Caki2 (cell line): ENCODE data around the gene TULP4. TPM values are rescaled to one million over a fixed set of nuclear protein-coding genes. Genes with fewer than 3 reads are reported as not detected.
"Not testable (repeated sequence)": the region's sequence is repeated elsewhere in the genome, so short reads cannot be mapped to it uniquely, and the experiment has no call there.

Experiments
- DNase-seq: peaks from one replicate; pipeline ENCODE4 v3.0.0-alpha.2; 2015; ENCODE audit warnings: low read depth
- in situ Hi-C: cut with HindIII; loops from 2 replicates; pipeline ENCODE4 v1.10.0; 2016; ENCODE audit warnings: low sequenced_read_pairs, low pct_unique_long_range_greater_than_20kb, mixed read lengths
- total RNA-seq: library from RNA; depleted of rRNA; stranded (reverse); fragments of >200 nt; shearing (Covaris generic); gene quantifications from 2 replicates; pipeline ENCODE4 v1.2.3, GENCODE V29; 2014; ENCODE audit warnings: low replicate concordance

Gene TULP4
- total RNA-seq, 1 experiment from 2014 or later = 36.0 TPM

DNA sequence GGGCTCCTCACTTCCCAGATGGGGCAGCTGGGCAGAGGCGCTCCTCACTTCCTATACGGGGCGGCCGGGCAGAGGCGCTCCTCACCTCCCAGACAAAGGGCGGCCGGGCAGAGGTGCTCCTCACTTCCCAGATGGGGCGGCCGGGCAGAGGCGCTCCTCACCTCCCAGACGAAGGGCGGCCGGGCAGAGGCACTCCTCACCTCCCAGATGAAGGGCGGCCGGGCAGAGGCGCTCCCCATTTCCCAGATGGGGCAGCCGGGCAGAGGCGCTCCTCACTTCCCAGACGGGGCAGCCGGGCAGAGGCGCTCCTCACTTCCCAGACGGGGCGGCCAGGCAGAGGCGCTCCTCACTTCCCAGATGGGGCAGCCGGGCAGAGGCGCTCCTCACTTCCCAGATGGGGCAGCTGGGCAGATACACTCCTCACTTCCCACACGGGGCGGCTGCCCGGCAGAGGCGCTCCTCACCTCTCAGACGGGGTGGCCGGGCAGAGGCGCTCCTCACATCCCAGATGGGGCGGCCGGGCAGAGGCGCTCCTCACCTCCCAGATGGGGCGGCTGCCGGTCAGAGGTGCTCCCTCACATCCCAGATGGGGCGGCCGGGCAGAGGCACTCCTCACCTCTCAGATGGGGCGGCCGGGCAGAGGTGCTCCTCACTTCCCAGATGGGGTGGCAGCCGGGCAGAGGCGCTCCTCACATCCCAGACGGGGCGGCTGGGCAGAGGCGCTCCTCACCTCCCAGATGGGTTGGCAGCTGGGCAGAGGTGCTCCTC, 36.7 kb downstream of the TULP4 start:
- in situ Hi-C loops, DNase-seq: not testable (repeated sequence)

DNA sequence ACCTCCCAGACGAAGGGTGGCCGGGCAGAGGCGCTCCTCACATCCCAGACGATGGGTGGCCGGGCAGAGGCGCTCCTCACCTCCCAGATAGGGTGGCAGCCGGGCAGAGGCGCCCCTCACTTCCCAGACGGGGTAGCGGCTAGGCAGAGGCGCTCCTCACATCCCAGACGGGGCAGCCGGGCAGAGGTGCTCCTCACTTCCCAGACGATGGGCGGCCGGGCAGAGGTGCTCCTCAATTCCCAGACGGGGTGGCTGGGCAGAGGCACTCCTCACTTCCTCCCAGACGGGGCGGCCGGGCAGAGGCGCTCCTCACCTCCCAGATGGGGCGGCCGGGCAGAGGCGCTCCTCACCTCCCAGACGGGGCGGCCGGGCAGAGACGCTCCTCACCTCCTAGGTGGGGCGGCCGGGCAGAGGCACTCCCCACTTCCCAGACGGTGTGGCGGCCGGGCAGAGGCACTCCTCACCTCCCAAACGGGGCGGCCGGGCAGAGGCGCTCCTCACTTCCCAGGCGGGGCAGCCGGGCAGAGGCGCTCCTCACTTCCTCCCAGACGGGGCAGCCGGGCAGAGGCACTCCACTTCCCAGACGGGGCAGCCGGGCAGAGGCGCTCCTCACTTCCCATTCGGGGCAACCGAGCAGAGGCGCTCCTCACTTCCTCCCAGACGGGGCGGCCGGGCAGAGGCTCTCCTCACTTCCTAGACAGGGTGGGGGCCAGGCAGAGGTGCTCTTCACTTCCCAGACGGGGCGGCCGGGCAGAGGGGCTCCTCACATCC, 37.4 kb downstream of the TULP4 start:
- in situ Hi-C loops, DNase-seq: not testable (repeated sequence)

DNA sequence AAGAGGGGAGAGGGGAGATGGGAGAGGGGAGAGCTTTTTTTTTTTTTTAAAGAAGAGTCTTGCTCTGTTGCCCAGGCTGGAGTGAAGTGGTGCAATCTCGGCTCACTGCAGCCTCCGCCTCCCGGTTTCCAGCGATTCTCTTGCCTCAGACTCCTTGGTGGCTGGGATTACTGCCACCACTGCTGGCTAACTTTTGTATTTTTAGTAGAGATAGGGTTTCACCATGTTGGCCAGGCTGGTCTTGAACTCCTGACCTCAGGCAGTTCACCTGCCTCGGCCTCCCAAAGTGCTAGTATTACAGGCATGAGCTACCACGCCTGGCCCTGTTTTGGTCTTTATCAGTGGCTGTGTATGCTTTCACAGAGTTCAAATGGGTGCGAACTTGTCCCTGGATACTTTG, 38.5 kb downstream of the TULP4 start:
- in situ Hi-C loops, DNase-seq: not testable (repeated sequence)

DNA sequence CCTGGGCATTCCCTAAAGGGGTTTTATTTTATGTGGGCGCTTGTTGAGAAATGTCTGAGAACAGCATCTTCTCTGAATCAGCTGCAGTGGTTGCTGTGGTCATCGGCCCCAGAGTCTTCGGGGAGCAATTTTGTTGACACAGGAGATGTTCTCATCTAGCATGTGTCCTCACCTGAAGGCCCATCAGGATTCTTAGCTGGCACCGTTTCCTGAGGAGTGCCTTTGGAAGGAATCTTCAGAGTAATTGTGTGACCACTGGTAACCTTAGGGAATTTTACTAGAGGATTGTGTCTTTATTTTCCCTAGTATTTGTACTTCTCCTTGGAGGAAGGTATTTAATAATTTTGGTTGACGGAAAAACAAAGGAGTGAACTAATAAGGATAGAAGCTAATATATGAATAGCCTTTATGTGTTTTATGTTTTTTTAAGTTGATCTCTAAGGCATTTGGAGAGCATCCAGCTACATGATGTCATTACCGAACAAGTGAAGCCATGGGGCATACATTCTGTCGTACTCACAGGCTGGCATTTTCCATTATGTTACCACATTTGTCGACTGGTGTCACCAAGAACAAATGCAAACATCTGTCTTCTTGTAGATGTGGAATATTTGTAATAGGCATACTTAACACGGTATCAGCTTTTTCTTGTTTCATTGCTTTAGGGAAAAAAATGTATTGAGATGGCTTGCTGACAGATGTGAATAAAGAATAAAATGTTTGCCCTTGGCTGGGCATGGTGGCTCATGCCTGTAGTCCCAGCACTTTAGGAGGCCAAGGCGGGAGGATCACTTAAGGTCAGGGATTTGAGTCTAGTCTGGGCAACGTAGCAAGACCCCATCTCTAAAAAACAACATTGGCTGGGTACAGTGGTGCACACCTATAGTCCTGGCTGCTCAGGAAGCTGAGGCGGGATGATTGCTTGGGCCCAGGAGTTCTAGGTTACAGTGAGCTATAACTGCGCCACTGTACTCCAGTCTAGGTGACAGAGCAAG, 41.9 kb downstream of the TULP4 start:
- DNase-seq = peak; percentile 29
- in situ Hi-C loops = no loop called here

DNA sequence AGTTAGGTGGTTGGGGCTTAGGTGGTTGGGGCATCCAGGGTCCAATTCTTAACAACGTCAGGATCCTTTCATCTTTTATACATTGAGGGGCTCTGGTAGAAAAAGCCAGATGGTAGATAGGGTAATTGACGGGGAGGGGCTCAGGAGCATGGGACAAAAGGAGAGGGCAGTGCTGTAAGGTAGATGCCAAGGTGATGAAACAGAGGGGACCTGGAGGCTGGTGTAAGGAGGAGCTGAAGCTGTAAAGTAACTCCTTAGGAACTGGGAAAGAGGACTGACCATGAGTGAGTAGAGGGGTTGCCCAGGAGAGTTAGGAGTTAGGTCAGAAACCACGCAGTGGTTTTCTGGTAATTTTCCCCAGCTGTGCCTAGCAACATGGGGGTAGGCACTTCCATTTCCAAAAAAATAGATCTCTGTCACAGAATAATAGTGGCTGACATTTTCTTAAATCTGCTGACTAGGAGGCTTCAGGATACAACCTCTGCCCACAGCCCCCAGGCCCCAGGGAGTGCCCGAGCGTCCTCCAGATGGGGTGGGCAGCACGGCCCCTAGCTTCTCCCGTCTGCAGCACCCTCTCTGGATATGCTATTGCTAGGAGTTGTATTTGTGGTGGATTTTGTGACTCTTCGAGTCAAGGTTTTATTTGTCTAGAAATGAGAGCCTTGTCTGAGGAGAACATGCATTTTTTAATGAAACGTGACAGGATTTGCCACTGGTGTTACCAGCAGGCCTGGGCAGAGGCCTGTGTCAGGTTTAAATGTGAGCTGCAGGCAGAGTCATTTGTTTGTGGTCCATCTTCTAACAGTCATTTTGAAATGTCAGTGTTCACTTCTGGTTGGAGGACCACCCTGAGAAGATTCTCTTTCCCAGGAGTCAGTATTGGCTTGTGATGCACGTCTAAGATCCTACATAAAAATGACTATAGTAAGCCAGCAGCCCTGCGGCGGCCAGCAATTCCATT, 44.6 kb downstream of the TULP4 start:
- no peak for DNase-seq
- in situ Hi-C loops = no loop called here

DNA sequence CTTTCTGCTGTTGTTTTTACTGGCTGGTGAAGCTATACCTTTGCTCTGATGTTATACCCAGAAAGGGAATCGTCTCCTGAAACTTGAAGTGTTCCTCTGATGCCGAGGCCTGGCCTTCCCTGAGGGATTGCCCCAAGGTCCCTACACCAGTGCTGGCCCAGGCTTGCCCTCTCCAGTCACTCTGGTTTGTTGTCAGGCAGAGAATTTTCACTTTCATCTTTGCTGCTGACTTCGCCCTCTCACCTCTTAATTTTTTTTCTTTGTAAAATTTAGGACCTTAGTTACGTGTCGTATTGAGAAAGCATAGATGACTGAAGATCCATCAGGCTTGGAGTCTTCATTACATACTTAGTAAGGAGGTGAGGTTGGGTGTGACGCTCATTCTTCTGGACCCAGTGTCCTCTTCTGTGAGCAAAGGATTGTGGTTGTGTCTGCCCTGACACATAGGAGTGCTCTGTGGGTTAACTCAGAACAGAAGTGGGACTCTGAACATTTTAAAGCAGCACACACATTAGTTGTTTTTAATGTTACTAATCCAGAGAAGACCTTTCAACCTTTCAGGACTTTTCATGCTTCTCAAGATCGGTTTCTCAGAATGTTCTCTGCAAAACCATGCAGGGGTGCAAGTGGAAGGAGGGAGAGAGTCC, 45.4 kb downstream of the TULP4 start:
- DNase-seq = no peak
- in situ Hi-C loops = no loop called here

DNA sequence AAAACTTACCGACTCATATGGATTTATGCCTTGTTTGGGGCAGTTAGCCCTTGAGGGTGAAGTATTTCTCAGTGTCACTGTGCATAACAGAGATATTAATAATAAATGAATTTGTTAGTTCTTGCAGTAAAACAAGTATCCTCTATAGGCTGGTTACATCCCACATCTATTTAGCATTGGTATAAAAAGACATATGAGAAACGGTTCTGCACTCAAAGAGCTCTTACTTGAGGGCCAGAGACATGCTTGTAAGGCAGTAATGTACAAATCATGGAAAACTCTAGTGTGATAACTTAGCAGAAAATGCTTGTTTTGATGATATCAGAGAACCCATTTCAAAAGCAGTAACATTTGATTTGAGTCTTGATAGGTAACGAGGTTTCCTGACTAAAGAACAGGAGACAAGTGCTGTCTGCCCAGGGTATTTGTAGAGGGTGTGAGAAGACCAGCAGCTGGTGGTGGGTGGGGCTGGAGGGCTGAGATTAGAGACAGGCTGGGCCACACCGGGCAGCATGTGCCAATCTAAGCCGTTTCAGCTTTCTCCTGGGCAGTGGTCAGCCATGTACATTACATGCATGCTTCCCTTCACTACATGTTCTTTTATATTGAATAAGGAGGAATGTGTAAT, 46.3 kb downstream of the TULP4 start:
- no peak for DNase-seq
- in situ Hi-C loops = no loop called here

DNA sequence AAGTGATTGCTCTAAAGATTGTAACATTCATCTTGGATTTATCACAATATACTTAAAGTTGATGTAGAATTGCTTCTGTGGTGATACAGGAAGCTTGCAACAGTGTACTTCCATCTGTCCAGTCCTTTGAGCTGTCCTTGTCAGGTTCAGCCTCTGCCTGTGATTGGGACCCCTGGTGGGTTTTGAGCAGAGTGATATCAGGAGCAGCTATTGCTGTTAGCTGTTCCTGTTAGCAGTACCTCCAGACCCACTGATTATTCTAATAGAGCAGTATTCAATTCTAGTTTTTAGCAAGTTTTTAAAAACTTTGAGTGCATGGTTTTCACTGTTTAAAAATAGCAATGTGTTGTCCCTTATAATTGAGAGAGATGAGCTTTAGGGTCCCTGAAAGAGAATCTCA, 48.8 kb downstream of the TULP4 start:
- no peak for DNase-seq
- in situ Hi-C loops = no loop called here

DNA sequence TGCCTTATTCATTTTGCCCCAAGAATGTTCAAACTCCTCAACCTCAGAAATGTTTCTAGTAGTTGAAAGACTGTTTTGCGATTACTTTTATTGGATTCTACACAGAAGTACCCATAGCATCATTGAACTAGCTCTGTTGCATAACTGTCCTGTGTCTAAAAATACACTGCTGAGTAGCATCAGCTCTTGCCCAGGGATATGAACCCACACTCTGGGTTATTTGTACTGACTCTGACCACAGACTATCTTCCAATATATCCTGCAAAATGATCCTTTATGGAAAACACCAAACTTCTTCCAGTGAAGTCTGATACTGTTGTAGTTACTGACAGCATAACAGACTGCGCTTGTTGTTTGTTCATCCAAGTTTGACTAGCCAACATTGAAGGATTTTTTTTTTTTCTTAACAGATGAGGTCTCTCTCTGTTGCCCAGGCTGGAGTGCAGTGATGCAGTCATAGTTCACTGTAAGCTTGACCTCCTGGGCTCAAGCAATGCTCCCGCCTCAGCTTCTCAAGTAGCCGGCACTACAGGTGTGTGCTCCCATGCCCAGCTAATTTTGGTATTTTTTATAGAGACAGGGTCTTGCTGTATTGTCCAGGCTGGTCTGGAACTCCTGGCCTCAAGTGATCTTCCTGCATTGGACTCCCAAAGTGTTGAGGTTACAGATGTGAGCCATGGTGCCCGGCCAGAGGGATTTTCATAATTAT, 49.9 kb downstream of the TULP4 start:
- in situ Hi-C loops = no loop called here
- DNase-seq = no peak

DNA sequence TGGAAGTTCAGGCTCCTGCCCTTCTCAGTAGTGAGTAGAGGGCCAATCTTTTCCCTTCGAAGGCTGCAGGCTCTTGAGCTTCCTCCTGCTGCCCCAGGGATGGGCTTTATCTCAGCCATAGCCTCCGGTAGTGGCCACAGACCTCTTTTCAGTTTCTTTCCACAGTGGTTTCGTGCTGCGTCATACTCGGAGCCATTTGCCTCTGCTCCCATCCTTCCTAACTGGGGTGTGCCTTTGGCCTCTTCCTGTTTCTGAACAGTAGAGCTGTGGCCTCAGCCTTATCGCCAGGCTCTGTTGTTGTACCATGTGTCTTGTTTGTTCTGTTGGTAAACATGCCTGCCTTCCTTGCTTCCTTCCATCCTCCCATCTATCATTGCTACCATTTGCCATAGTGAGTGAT, 54.1 kb downstream of the TULP4 start:
- in situ Hi-C loops = no loop called here

DNA sequence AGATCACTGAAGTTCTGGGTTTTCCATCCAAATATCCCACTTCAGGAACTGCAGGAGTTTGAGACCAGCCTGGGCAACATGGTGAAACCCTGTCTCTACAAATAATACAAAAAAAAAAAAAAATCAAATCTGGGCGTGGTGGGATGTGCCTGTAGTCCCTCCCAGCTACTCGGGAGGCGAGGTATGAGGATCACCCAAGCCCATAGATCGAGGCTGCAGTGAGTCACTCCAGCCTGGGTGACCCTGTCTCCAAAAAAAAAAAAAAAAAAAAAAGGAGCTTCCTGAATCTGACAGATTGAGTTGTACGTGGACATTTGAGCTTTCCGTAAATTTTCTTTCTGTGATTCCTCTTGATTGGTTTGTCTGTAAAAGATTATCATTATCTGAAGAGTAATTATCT, 55.6 kb downstream of the TULP4 start:
- no peak for DNase-seq

More for the DNA sequence above, 54.1 kb downstream of the TULP4 start:
- DNase-seq = no peak

DNA sequence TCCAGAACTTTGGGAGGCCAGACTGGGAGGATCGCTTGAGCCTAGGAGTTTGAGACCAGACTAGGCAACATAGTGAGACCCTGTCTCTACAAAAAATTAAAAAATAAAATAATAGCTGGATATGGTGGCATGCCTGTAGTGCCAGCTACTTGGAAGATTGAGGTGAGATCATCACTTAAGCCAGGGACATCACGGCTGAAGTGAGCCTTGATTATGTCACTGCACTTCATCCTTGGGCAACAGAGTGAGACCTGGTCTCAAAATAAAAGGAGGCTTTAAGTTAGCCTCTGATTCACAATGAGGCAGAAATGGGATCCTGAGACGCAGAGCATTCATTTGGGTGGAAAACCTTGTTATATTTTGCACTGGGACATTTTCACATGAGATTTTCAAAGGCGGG, 57.0 kb downstream of the TULP4 start:
- DNase-seq = peak; percentile 53
- in situ Hi-C loops = no loop called here

More for the DNA sequence above, 55.6 kb downstream of the TULP4 start:
- in situ Hi-C loops = no loop called here

DNA sequence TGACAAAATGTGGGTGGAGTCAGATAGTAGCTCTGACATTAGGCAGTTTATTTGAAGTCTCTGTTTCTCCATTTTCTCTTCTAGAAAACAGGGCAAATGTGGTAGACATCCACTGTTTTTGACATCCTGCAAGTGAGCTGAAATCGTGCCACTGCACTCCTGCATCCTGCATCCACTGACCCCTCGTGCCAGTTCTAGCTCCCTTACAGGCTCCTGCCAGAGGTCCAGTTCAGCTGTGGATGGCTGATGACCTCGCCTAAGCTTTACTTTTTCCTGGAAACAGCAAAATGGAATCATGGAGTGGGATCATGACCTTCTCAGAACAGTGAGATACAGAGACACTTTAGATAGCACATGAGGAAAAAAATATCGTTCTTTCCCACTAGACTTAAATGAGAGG, 58.5 kb downstream of the TULP4 start:
- no peak for DNase-seq
- in situ Hi-C loops = no loop called here

DNA sequence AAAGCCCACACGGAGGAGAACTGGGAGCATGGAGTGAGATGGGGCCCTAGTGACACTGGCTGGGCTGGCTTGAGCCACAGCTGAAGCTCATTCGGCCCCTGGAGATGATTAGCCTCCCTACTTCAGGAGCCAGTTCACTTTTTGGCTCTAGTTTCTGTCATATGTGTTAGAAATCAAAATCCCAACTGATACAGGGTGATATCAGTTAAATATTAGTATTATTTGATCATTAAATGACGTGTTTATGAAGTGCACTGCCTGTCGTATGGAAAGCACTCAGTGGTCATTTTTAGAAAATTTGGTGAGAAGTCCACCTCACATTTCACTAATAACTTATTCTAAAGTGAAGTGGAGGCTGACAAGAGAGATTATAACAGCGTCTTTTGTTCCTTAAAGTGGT, 59.0 kb downstream of the TULP4 start:
- in situ Hi-C loops = no loop called here
- DNase-seq = no peak

DNA sequence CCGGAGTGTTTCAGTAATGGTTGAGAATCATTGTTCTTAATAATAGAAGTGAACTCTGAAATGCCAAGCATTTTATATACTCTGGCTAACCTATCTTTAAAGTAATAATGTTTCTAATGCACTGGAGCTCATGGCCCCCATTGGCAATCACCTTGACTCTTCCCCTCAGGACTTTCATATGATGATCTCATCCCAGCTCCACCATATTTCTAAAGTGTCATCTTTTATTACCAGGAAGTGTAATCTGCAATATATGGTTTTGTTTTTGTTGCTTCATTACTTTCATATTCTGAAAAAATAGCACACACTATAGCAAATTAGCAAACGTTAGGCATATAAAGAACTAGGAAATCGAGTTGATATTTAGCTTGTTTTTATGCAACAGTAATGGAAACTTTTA, 60.3 kb downstream of the TULP4 start:
- in situ Hi-C loops = no loop called here
- no peak for DNase-seq

DNA sequence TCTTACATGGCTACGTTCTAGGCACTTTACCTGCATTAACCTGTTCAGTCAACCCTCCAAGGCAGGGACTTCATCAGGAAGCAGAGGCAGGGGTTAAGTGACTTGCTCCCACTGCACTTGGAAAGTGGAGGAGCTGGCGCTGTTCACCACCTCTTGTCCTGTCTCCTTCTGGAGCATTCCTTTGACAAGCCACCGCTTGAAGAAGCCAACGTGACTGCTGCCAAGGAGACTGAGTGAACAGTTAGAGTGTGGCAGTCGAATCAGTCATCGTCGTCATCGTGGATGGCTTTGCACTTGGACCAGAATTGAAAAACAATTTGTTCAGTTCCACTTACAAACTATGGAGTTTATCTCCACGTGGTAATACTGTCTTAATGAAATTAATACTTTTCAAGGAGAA, 60.9 kb downstream of the TULP4 start:
- no peak for DNase-seq
- in situ Hi-C loops = no loop called here
